ENCODE data around the gene ITGAD.
A peak's percentile ranks its signal among the peaks of the same experiment; 100 is the strongest.

Gene ITGAD

GRCh38 chr16:31439519-31439918 is 46.4 kb downstream of the ITGAD start:
- TF ChIP-seq CTCF (IDR thresholded peaks at IDR 0.05): no peak

- no peak for TF ChIP-seq CTCF (IDR thresholded peaks at IDR 0.05)
Measured at GRCh38 chr16:31440516-31441184, 47.5 kb downstream of the ITGAD start.

- TF ChIP-seq CTCF (IDR thresholded peaks at IDR 0.05): no peak
Measured at GRCh38 chr16:31441956-31442355, 48.8 kb downstream of the ITGAD start.

GRCh38 chr16:31451201-31451600 is 58.1 kb downstream of the ITGAD start:
- no peak for TF ChIP-seq CTCF (IDR thresholded peaks at IDR 0.05)

- peak; percentile 65 for TF ChIP-seq CTCF (IDR thresholded peaks at IDR 0.05)
Measured at GRCh38 chr16:31451681-31452351, 58.7 kb downstream of the ITGAD start.

- TF ChIP-seq CTCF (IDR thresholded peaks at IDR 0.05): no peak
Measured at GRCh38 chr16:31452631-31453106, 59.5 kb downstream of the ITGAD start.

GRCh38 chr16:31453255-31454204 is 60.4 kb downstream of the ITGAD start:
- TF ChIP-seq CTCF (IDR thresholded peaks at IDR 0.05): no peak
